K562 (cell line): Measurements from ENCODE around the gene ACSF2. TPM values are rescaled to one million over a fixed set of nuclear protein-coding genes. Genes with fewer than 3 reads are reported as not detected.

Experiments
- ARID1B ChIP-seq: fragments of 450-650 bp; IDR thresholded peaks from 2 replicates; pipeline ENCODE4 v1.6.1; 2016; ENCODE audit warnings: antibody characterized with exemption, mild to moderate bottlenecking, inconsistent platforms
- ARNT ChIP-seq, 2 experiments: fragments of 450-650 bp; IDR thresholded peaks; 2 replicates each; pipeline ENCODE4 v1.6.1; 2016; ENCODE audit warnings: mild to moderate bottlenecking in 1 of 2
- EGR1 ChIP-seq: fragments of 450-650 bp; conservative IDR thresholded peaks from 2 replicates; pipeline ENCODE4 v1.6.1; 2017; ENCODE audit warnings: mild to moderate bottlenecking
- FUS ChIP-seq: fragments of 200-400 bp; formaldehyde crosslinking; optimal IDR thresholded peaks from 2 replicates; pipeline ENCODE3; 2017; ENCODE audit warnings: low read depth, low read length
- HDAC6 ChIP-seq: IDR thresholded peaks from 2 replicates; pipeline ENCODE4 v1.6.1; 2012; ENCODE audit warnings: low read depth, mild to moderate bottlenecking, control low read depth, inconsistent platforms, low read length, moderate library complexity
- HNRNPL ChIP-seq: fragments of 200-400 bp; formaldehyde crosslinking; IDR thresholded peaks from 2 replicates; pipeline ENCODE4 v1.6.1; 2017; ENCODE audit warnings: low read depth, mild to moderate bottlenecking, low read length
- KLF16 ChIP-seq: IDR thresholded peaks from 2 replicates; pipeline ENCODE4 v1.6.1; 2016; ENCODE audit warnings: antibody characterized with exemption
- NBN ChIP-seq: fragments of 450-650 bp; IDR thresholded peaks from 2 replicates; pipeline ENCODE4 v1.6.1; 2016; ENCODE audit warnings: low read depth, mild to moderate bottlenecking
- NCOA4 ChIP-seq: fragments of 450-650 bp; IDR thresholded peaks from 2 replicates; pipeline ENCODE4 v1.6.1; 2018; ENCODE audit warnings: mild to moderate bottlenecking; ENCODE audit not compliant: partially characterized antibody
- RBM39 ChIP-seq: fragments of 200-400 bp; formaldehyde crosslinking; optimal IDR thresholded peaks from 2 replicates; pipeline ENCODE3; 2018; ENCODE audit warnings: low read depth, low read length
- SREBF1 ChIP-seq: fragments of 150-350 bp; IDR thresholded peaks from 2 replicates; pipeline ENCODE4 v1.6.1; 2014; ENCODE audit warnings: antibody characterized with exemption, low read depth, low read length, borderline replicate concordance
- TSC22D4 ChIP-seq: fragments of 450-650 bp; IDR thresholded peaks from 2 replicates; pipeline ENCODE4 v1.6.1; 2016; ENCODE audit warnings: missing genetic modification characterization, missing biosample characterization, control low read depth
- ZNF12 ChIP-seq: sonication (generic); formaldehyde crosslinking; IDR thresholded peaks from 2 replicates; pipeline ENCODE4 v1.4.0; 2020; ENCODE audit warnings: mild to moderate bottlenecking, missing genetic modification reagents
- ZNF184 ChIP-seq: sonication (generic); formaldehyde crosslinking; IDR thresholded peaks from 2 replicates; pipeline ENCODE4 v1.5.0; 2020; ENCODE audit warnings: missing genetic modification reagents
- ZNF3 ChIP-seq: fragments of 250-450 bp; sonication (Bioruptor Pico); IDR thresholded peaks from 2 replicates; pipeline ENCODE4 v1.5.0; 2021; ENCODE audit warnings: mild to moderate bottlenecking, moderate library complexity
- ZNF707 ChIP-seq: fragments of 250-450 bp; sonication (Bioruptor Pico); conservative IDR thresholded peaks from 2 replicates; pipeline ENCODE4 v1.8.0; 2022; ENCODE audit warnings: inconsistent platforms, mild to moderate bottlenecking, moderate library complexity
- polyA plus RNA-seq, 8 experiments: library from polyadenylated mRNA; depleted of rRNA in 4 of 8; stranded (reverse) in 5 of 8; unstranded in 3 of 8; fragments of >200 nt; fragmentation: Nextera tagmentation in 2 of 8; fragmentation: Illumina TruSeq in 1 of 8; extraction: Ambion mirVana in 2 of 8; extraction: Trizol in 1 of 8; gene quantifications; 2 replicates each; pipeline versions ENCODE4 v1.2.1 to v1.2.3, GENCODE V29; 2011 to 2014; ENCODE audit warnings: inconsistent platforms in 1 of 8, missing spikeins in 1 of 8
- total RNA-seq, 7 experiments: library from RNA; depleted of rRNA in 6 of 7; stranded (reverse); fragments of >200 nt in 6 of 7; fragmentation: Illumina TruSeq in 2 of 7; extraction: Trizol in 2 of 7; gene quantifications; 2 replicates each; pipeline versions ENCODE4 v1.2.1 to v1.2.3, GENCODE V29; 2011 to 2021; ENCODE audit warnings: low replicate concordance in 1 of 7
- TF ChIP-seq, protein P1 (sequence below), 2 experiments: fragments of 450-650 bp in 1 of 2; sonication (generic) in 1 of 2; formaldehyde crosslinking in 1 of 2; IDR thresholded peaks in 1 of 2; conservative IDR thresholded peaks in 1 of 2; 2 replicates each; pipeline versions ENCODE4 v1.6.1 to v1.8.1; 2016 to 2023; ENCODE audit warnings: mild to moderate bottlenecking in 2 of 2, moderate library complexity in 2 of 2, inconsistent platforms in 1 of 2, missing genetic modification reagents in 1 of 2
- TF ChIP-seq, protein P2 (sequence below): fragments of 450-650 bp; conservative IDR thresholded peaks from 2 replicates; pipeline ENCODE4 v1.6.1; 2016; ENCODE audit warnings: missing genetic modification characterization, low read depth, mild to moderate bottlenecking, missing compliant biosample characterization, moderate library complexity
- TF ChIP-seq, protein P3 (sequence below): IDR thresholded peaks from 2 replicates; pipeline ENCODE4 v1.6.1; 2012; ENCODE audit warnings: low read depth, low read length, improper control_type of control experiment, borderline replicate concordance
- TF ChIP-seq, protein P4 (sequence below): fragments of 450-650 bp; IDR thresholded peaks from 2 replicates; pipeline ENCODE4 v1.6.1; 2014; ENCODE audit warnings: low read depth, mild to moderate bottlenecking, moderate library complexity, borderline replicate concordance
- TF ChIP-seq, protein P5 (sequence below): fragments of 450-650 bp; IDR thresholded peaks from 2 replicates; pipeline ENCODE4 v1.6.1; 2017; ENCODE audit warnings: antibody characterized with exemption

Gene ACSF2
- total and polyA plus RNA-seq, 9 of the 15 experiments (the other 6 are each of a cell fraction or from before 2014, with no cell fraction given) = 0.89 to 6.1 (median 3.5) TPM

DNA sequence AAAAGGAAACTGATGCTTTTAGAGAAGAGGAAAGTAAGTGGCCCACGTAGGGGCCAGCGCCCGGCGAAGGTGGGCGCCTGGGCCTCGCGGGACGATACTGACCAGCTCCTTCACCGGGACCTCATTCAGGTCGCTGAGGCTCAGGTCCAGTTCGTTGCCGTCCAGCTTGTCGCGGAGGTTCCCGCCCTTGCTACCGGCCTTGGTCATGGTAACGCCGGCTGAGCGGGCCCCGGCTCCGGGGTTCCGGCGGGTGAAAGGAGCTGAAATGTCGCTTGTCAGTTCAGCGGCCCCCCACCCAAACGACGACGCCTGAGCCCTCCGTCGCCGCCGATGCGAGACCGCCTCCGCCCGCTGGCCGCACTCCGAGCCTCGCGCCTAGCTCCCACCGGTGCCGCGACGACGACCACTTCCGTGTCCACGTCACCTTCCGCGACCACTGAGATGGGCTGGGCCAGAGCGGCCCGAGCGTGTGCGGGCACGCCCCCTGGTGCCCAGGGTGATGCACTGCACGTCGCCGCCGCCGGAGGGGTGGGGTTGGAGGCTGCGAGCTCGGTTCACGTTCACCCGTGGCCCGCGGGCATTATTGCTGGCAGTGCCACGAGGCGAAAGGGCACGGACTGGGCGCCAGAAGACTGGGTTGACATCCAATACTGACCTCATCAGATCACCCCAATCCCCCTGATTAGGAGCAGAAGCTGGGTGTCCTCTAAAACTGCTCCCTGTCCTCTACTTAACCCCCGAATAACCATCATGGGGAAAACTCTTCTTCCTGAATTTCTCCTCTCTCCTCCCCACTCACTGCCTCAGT lies 28.7 kb upstream of the ACSF2 start, which contains the start of gene LRRC59 (continued):
- TF ChIP-seq, protein P1, sequence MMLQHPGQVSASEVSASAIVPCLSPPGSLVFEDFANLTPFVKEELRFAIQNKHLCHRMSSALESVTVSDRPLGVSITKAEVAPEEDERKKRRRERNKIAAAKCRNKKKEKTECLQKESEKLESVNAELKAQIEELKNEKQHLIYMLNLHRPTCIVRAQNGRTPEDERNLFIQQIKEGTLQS (IDR thresholded peaks at IDR 0.05) = peak; percentile 85
- TF ChIP-seq, protein P1 (CRISPR knock-in tag; conservative IDR thresholded peaks at IDR 0.05) = peak; percentile 79; the same call in 1 of the 2 replicates
- peak; percentile 60 for TF ChIP-seq FUS
- TF ChIP-seq, protein P2, sequence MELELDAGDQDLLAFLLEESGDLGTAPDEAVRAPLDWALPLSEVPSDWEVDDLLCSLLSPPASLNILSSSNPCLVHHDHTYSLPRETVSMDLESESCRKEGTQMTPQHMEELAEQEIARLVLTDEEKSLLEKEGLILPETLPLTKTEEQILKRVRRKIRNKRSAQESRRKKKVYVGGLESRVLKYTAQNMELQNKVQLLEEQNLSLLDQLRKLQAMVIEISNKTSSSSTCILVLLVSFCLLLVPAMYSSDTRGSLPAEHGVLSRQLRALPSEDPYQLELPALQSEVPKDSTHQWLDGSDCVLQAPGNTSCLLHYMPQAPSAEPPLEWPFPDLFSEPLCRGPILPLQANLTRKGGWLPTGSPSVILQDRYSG (tag) = 0 out of 2 replicates have a peak, but pooled peaks have one; percentile 58
- TF ChIP-seq ARID1B = peak; percentile 47; the same call in 1 of the 2 replicates
- TF ChIP-seq SREBF1 = no peak
- TF ChIP-seq, protein P3, sequence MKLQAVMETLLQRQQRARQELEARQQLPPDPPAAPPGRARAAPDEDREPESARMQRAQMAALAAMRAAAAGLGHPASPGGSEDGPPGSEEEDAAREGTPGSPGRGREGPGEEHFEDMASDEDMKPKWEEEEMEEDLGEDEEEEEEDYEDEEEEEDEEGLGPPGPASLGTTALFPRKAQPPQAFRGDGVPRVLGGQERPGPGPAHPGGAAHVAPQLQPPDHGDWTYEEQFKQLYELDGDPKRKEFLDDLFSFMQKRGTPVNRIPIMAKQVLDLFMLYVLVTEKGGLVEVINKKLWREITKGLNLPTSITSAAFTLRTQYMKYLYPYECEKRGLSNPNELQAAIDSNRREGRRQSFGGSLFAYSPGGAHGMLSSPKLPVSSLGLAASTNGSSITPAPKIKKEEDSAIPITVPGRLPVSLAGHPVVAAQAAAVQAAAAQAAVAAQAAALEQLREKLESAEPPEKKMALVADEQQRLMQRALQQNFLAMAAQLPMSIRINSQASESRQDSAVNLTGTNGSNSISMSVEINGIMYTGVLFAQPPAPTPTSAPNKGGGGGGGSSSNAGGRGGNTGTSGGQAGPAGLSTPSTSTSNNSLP = no peak
- TF ChIP-seq HDAC6 = no peak
- TF ChIP-seq KLF16 = no peak
- TF ChIP-seq, protein P4, sequence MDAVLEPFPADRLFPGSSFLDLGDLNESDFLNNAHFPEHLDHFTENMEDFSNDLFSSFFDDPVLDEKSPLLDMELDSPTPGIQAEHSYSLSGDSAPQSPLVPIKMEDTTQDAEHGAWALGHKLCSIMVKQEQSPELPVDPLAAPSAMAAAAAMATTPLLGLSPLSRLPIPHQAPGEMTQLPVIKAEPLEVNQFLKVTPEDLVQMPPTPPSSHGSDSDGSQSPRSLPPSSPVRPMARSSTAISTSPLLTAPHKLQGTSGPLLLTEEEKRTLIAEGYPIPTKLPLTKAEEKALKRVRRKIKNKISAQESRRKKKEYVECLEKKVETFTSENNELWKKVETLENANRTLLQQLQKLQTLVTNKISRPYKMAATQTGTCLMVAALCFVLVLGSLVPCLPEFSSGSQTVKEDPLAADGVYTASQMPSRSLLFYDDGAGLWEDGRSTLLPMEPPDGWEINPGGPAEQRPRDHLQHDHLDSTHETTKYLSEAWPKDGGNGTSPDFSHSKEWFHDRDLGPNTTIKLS = peak; percentile 100
- TF ChIP-seq ZNF3 (CRISPR knock-in tag) = no peak
- TF ChIP-seq ARNT (IDR thresholded peaks at IDR 0.05) = no peak
- TF ChIP-seq HNRNPL = peak; percentile 83; the same call in 1 of the 2 replicates
- TF ChIP-seq TSC22D4 (tag) = no peak
- TF ChIP-seq, protein P5, sequence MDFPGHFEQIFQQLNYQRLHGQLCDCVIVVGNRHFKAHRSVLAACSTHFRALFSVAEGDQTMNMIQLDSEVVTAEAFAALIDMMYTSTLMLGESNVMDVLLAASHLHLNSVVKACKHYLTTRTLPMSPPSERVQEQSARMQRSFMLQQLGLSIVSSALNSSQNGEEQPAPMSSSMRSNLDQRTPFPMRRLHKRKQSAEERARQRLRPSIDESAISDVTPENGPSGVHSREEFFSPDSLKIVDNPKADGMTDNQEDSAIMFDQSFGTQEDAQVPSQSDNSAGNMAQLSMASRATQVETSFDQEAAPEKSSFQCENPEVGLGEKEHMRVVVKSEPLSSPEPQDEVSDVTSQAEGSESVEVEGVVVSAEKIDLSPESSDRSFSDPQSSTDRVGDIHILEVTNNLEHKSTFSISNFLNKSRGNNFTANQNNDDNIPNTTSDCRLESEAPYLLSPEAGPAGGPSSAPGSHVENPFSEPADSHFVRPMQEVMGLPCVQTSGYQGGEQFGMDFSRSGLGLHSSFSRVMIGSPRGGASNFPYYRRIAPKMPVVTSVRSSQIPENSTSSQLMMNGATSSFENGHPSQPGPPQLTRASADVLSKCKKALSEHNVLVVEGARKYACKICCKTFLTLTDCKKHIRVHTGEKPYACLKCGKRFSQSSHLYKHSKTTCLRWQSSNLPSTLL = no peak
- peak; percentile 42 for TF ChIP-seq EGR1
- TF ChIP-seq ZNF184 (CRISPR knock-in tag) = no peak
- no peak for TF ChIP-seq NCOA4
- TF ChIP-seq ZNF707 = no peak
- TF ChIP-seq NBN = peak; percentile 88
- no peak for TF ChIP-seq ZNF12 (CRISPR knock-in tag)
- TF ChIP-seq RBM39 = no peak
